RPMI8226 (cell line): ENCODE measurements around the gene RXYLT1.
"Not testable (repeated sequence)": the region's sequence is repeated elsewhere in the genome, so short reads cannot be mapped to it uniquely, and the experiment has no call there.

Source experiments
- DNase-seq: peaks from one replicate; pipeline ENCODE4 v3.0.0-alpha.2; 2015

Gene RXYLT1

GRCh38 chr12:63779498-63780481 lies at the start of gene RXYLT1:
Gene RXYLT1, plus strand, starts transcription at chr12:63779909. Its CDS starts 52 bp downstream, at chr12:63779961.
- peak; percentile 83 for DNase-seq

GRCh38 chr12:63732779-63733178 lies 46.9 kb upstream of the RXYLT1 start:
- DNase-seq = not testable (repeated sequence)

- not testable (repeated sequence) for DNase-seq
Measured at GRCh38 chr12:63733585-63733984, 46.1 kb upstream of the RXYLT1 start.

GRCh38 chr12:63740551-63740950 lies 39.2 kb upstream of the RXYLT1 start:
- DNase-seq = not testable (repeated sequence)

GRCh38 chr12:63741431-63741830 lies 38.3 kb upstream of the RXYLT1 start:
- not testable (repeated sequence) for DNase-seq

- DNase-seq = not testable (repeated sequence)
Measured at GRCh38 chr12:63744110-63744509, 35.6 kb upstream of the RXYLT1 start.

- DNase-seq = not testable (repeated sequence)
Measured at GRCh38 chr12:63746470-63746869, 33.2 kb upstream of the RXYLT1 start.

GRCh38 chr12:63747136-63747535 lies 32.6 kb upstream of the RXYLT1 start:
- DNase-seq = not testable (repeated sequence)

- no peak for DNase-seq
Measured at GRCh38 chr12:63747553-63747952, 32.2 kb upstream of the RXYLT1 start.

- no peak for DNase-seq
Measured at GRCh38 chr12:63752283-63752682, 27.4 kb upstream of the RXYLT1 start.

- no peak for DNase-seq
Measured at GRCh38 chr12:63752841-63753240, 26.9 kb upstream of the RXYLT1 start.

GRCh38 chr12:63753743-63754142 lies 26.0 kb upstream of the RXYLT1 start:
- no peak for DNase-seq

GRCh38 chr12:63764481-63764880 lies 15.2 kb upstream of the RXYLT1 start:
- DNase-seq = no peak

- no peak for DNase-seq
Measured at GRCh38 chr12:63766498-63766897, 13.2 kb upstream of the RXYLT1 start.

GRCh38 chr12:63770375-63770774 lies 9.3 kb upstream of the RXYLT1 start:
- no peak for DNase-seq

GRCh38 chr12:63777340-63777739 lies 2.4 kb upstream of the RXYLT1 start:
- DNase-seq = no peak

- DNase-seq = no peak
Measured at GRCh38 chr12:63782466-63782865, 2.8 kb downstream of the RXYLT1 start.

- DNase-seq = no peak
Measured at GRCh38 chr12:63787306-63787705, 7.6 kb downstream of the RXYLT1 start.

GRCh38 chr12:63790608-63790945 lies 10.9 kb downstream of the RXYLT1 start:
- DNase-seq = no peak

- DNase-seq = no peak
Measured at GRCh38 chr12:63792338-63792737, 12.6 kb downstream of the RXYLT1 start.

GRCh38 chr12:63795032-63795687 lies 15.5 kb downstream of the RXYLT1 start:
- DNase-seq = no peak

GRCh38 chr12:63795944-63796343 lies 16.2 kb downstream of the RXYLT1 start:
- no peak for DNase-seq

- DNase-seq = peak; percentile 20
Measured at GRCh38 chr12:63802012-63802608, 22.4 kb downstream of the RXYLT1 start.

GRCh38 chr12:63804746-63805145 lies 25.0 kb downstream of the RXYLT1 start:
- no peak for DNase-seq
